ENCODE measurements around the gene NAV2.

Gene NAV2

DNA sequence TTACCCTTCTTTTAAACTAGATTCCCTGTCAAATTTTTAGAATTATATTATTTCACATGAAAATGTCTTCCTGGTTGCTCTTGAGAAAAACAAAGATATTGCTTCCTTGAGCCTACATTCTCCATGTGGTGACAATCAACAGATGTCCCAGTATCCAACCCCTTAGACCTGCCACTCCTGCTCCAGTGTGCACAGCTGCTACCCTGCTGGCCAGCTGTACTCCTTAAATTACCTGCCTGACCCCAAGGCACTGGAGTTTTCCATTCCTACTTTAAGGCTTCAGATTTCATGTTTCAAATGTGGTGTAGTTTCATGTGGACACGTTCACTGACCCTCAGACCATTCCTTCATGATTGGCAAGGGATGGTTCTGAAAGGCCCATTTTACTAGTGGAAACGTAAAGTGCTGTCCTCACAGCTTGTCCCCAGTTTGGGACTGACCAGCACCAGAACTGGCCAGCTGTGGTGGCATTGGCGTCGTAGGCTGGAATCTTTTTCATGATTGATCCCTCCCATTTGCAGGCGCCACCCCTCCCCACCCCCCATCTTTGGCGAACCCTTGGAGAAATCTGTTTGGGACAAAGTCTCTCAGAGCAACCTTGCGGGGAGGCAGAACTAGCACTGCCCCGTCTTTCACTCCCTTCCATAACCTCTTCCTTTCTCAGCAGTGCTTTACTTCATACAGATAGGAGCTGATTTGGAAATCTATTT lies 324.1 kb downstream of the NAV2 start:
- H3K4me1 ChIP-seq (ENCODE audit: control insufficient read depth in 1 of 2, insufficient read depth in 1 of 2, low read depth in 1 of 2, low read length in 1 of 2): peaks cover 0 to 6% of the 10 kb centered on the region in 2 experiments
- H3K27ac ChIP-seq: no peak overlapping the region
- H3K4me3 ChIP-seq (ENCODE audit: low read depth in 1 of 2, low read length in 1 of 2): no peak overlapping the region
- peaks cover 34% of the 10 kb centered on the region for H3K36me3 ChIP-seq
- TF ChIP-seq, protein P1, sequence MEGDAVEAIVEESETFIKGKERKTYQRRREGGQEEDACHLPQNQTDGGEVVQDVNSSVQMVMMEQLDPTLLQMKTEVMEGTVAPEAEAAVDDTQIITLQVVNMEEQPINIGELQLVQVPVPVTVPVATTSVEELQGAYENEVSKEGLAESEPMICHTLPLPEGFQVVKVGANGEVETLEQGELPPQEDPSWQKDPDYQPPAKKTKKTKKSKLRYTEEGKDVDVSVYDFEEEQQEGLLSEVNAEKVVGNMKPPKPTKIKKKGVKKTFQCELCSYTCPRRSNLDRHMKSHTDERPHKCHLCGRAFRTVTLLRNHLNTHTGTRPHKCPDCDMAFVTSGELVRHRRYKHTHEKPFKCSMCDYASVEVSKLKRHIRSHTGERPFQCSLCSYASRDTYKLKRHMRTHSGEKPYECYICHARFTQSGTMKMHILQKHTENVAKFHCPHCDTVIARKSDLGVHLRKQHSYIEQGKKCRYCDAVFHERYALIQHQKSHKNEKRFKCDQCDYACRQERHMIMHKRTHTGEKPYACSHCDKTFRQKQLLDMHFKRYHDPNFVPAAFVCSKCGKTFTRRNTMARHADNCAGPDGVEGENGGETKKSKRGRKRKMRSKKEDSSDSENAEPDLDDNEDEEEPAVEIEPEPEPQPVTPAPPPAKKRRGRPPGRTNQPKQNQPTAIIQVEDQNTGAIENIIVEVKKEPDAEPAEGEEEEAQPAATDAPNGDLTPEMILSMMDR (IDR thresholded peaks at IDR 0.05): no peak
- no peaks in the 10 kb centered on the region for H3K9me3 ChIP-seq
- H3K27me3 ChIP-seq: peaks cover 11% of the 10 kb centered on the region

DNA sequence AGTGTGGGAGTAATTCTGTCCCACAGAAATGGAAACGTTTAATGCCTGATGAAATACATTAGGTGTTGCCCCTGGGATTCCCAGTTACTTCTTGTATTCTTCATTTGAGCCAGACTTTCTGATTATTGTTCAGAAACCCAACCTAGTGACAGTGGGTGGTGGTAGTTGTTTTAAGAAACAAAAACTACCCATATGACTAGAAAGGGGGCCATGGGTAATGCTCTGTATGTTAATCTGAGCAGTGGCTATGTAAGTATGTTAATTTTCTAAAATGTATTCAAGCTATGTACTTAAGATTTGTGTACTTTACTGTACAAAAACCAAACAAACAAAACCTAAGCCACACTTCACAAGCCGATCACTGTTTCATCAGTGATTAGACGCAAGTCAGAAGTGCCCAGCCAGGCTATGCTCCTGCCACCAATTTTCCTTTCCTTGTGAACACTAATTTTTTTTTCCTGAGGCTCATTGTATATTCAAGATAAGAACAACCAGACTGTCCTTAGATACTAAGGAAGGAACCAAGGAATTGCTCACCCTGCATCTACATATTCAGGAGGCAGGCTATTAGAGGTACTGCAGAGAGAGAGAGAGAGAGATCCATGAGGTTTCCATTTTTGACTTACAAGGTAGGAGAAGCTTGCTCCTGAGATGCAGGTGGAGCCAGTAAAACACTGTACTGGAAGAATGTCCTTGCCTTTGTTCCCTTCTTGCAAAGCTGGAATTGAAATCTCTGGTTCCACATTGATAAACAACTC lies 324.9 kb downstream of the NAV2 start:
- TF ChIP-seq, protein P1 (IDR thresholded peaks at IDR 0.05): no peak
- H3K27me3 ChIP-seq: peaks cover 11% of the 10 kb centered on the region
- H3K36me3 ChIP-seq: peaks cover 34% of the 10 kb centered on the region
- no peak overlapping the region for H3K4me3 ChIP-seq (ENCODE audit: low read depth in 1 of 2, low read length in 1 of 2)
- peaks cover 0 to 6% of the 10 kb centered on the region in 2 experiments for H3K4me1 ChIP-seq (ENCODE audit: control insufficient read depth in 1 of 2, insufficient read depth in 1 of 2, low read depth in 1 of 2, low read length in 1 of 2)
- H3K9me3 ChIP-seq: no peaks in the 10 kb centered on the region
- no peak overlapping the region for H3K27ac ChIP-seq

DNA sequence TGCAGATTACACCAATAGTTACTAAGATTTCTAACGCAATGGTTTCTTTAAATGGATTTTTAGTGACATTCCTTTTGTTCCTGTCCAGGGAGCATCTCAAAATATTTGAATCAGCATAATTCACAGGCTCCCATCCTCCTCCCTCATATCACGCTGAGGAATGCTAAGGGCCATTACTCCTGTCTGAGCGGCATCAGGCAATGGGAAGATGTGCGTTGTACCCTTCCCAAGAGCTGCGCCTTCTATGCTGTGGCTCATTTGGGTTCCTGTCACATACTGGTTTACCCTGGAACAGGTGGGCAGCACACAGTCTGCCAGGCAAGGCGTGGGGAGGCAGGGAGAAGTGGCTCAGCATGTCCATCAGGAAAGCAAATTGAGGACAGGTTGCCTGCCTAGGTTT lies 325.8 kb downstream of the NAV2 start:
- Histone ChIP-seq H3K9me3 (no peaks in the 10 kb centered on the region), H3K27me3 (peaks cover 9% of the 10 kb centered on the region), H3K27ac (no peak overlapping the region), H3K36me3 (peaks cover 34% of the 10 kb centered on the region), H3K4me3 (ENCODE audit: low read depth in 1 of 2, low read length in 1 of 2) (no peak overlapping the region), H3K4me1 (ENCODE audit: control insufficient read depth in 1 of 2, insufficient read depth in 1 of 2, low read depth in 1 of 2, low read length in 1 of 2) (peaks cover 0 to 6% of the 10 kb centered on the region in 2 experiments)
- TF ChIP-seq, protein P1 (IDR thresholded peaks at IDR 0.05): no peak

DNA sequence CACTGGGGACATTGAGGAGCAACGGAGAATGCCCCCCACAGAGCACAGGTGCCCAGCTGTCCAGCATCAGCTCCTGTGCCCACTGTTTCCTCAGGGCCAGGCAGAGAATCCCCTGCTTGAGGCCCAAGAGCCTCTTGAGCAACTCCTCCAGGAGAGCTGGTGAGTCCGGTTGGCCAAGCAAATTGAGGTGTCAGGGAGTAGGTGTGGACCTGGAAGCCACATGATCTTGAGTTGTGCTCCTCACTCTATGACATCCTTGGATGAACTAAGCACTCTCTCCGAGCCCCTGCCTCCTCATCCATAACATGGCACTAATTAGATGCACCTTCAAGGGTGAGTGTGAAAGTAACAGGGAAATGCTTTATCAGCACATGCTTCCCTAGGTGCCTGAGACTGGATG lies 326.3 kb downstream of the NAV2 start:
- Histone ChIP-seq H3K4me3 (ENCODE audit: low read depth in 1 of 2, low read length in 1 of 2) (no peak overlapping the region), H3K27ac (no peak overlapping the region), H3K9me3 (no peaks in the 10 kb centered on the region), H3K4me1 (ENCODE audit: control insufficient read depth in 1 of 2, insufficient read depth in 1 of 2, low read depth in 1 of 2, low read length in 1 of 2) (peaks cover 0 to 6% of the 10 kb centered on the region in 2 experiments), H3K36me3 (peaks cover 37% of the 10 kb centered on the region), H3K27me3 (peaks cover 6% of the 10 kb centered on the region)
- TF ChIP-seq, protein P1 (IDR thresholded peaks at IDR 0.05): no peak

DNA sequence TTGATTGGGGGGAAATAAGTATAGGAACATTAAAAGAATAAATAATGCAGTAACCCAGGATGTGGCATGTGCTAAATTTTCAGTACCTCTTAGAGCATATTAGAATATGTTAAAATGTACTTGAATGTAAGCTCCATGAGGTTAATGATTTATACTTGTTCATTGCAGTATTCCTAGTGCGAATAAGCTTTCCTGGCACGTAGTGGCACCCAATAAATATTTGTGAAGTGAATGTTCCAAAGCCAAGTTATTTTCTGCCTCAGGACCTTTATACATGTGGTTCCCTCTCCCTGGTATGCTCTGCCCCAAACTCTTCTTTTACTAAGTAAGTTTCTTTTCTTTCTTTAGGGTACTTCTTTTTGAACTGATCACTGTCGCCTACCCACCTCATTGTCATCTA lies 328.9 kb downstream of the NAV2 start:
- Histone ChIP-seq H3K4me3 (ENCODE audit: low read depth in 1 of 2, low read length in 1 of 2) (no peak overlapping the region), H3K27ac (no peak overlapping the region), H3K9me3 (no peaks in the 10 kb centered on the region), H3K27me3 (no peaks in the 10 kb centered on the region), H3K36me3 (peaks cover 44% of the 10 kb centered on the region), H3K4me1 (ENCODE audit: control insufficient read depth in 1 of 2, insufficient read depth in 1 of 2, low read depth in 1 of 2, low read length in 1 of 2) (peaks cover 5 to 12% of the 10 kb centered on the region in 2 experiments)
- TF ChIP-seq, protein P1 (IDR thresholded peaks at IDR 0.05): no peak

Data from neutrophil (primary cell).